HEK293 (cell line): ENCODE results near the gene CFI.

Source experiments
- CTCF ChIA-PET: fragments of 350-600 bp; formaldehyde crosslinking; extraction: SDS; loops from one replicate; lab custom pipeline; 2021; ENCODE audit warnings: antibody characterized with exemption; lab: Yijun Ruan, JAX
- POLR2A ChIA-PET: fragments of 300-600 bp; formaldehyde crosslinking; extraction: SDS; loops from one replicate; lab custom pipeline; 2020; ENCODE audit warnings: antibody characterized with exemption, inconsistent platforms; lab: Yijun Ruan, JAX
- H3K27ac ChIP-seq: fragments of 200-500 bp; sonication (Bioruptor generic); 2 replicates; pipeline ENCODE4 v1.5.1; 2014; ENCODE audit warnings: low read depth, low read length, control low read depth, inconsistent platforms; ENCODE audit errors: extremely low read depth
- H3K36me3 ChIP-seq, 2 experiments: fragments of 200-500 bp in 1 of 2; sonication (Bioruptor generic) in 1 of 2; 1 replicate in 1 of 2; 2 replicates in 1 of 2; pipeline ENCODE4 v1.5.1; 2014 to 2017; ENCODE audit warnings: inconsistent platforms in 2 of 2, low read length in 2 of 2; ENCODE audit not compliant: control insufficient read depth in 2 of 2, insufficient read depth in 1 of 2
- H3K4me1 ChIP-seq: fragments of 200-500 bp; sonication (Bioruptor generic); 2 replicates; pipeline ENCODE4 v1.5.1; 2014; ENCODE audit warnings: mild to moderate bottlenecking, low read length, inconsistent platforms; ENCODE audit not compliant: control insufficient read depth, insufficient read depth
- H3K4me3 ChIP-seq: 2 replicates; pipeline ENCODE4 v1.5.1; 2011; ENCODE audit warnings: low read depth, mild to moderate bottlenecking, control low read depth, low read length, moderate library complexity
- H3K9me3 ChIP-seq: fragments of 200-500 bp; sonication (Bioruptor generic); 2 replicates; pipeline ENCODE4 v1.5.1; 2014; ENCODE audit warnings: low read depth, low read length, inconsistent platforms; ENCODE audit not compliant: control insufficient read depth, insufficient read depth
- GLIS2 ChIP-seq: fragments of 450-650 bp; formaldehyde crosslinking; IDR thresholded peaks from 2 replicates; pipeline ENCODE4 v1.5.1; 2016; ENCODE audit warnings: missing biosample characterization, missing genetic modification characterization
- HOXA7 ChIP-seq: sonication (generic); formaldehyde crosslinking; IDR thresholded peaks from 2 replicates; pipeline ENCODE4 v1.8.1; 2022; ENCODE audit warnings: missing genetic modification reagents, borderline replicate concordance
- HOXD13 ChIP-seq: sonication (generic); formaldehyde crosslinking; IDR thresholded peaks from 2 replicates; pipeline ENCODE4 v1.8.0; 2022; ENCODE audit warnings: missing genetic modification reagents, borderline replicate concordance
- KLF10 ChIP-seq: fragments of 450-650 bp; IDR thresholded peaks from 2 replicates; pipeline ENCODE4 v1.5.1; 2018; ENCODE audit warnings: missing biosample characterization, mild to moderate bottlenecking, missing genetic modification characterization
- KLF9 ChIP-seq: fragments of 450-650 bp; formaldehyde crosslinking; IDR thresholded peaks from 2 replicates; pipeline ENCODE4 v1.5.1; 2016; ENCODE audit warnings: missing biosample characterization, missing genetic modification characterization, low read depth
- PRDM1 ChIP-seq: fragments of 450-650 bp; formaldehyde crosslinking; IDR thresholded peaks from 2 replicates; pipeline ENCODE4; 2016; ENCODE audit warnings: missing biosample characterization, missing genetic modification characterization
- ZBTB1 ChIP-seq: fragments of 450-650 bp; formaldehyde crosslinking; IDR thresholded peaks from 2 replicates; pipeline ENCODE4 v1.5.1; 2016; ENCODE audit warnings: missing biosample characterization, missing genetic modification characterization
- ZBTB48 ChIP-seq: fragments of 450-650 bp; formaldehyde crosslinking; IDR thresholded peaks from 2 replicates; pipeline ENCODE4 v1.5.1; 2016; ENCODE audit warnings: missing biosample characterization, missing genetic modification characterization
- ZFP69B ChIP-seq: fragments of 450-650 bp; formaldehyde crosslinking; IDR thresholded peaks from 2 replicates; pipeline ENCODE4 v1.5.1; 2016; ENCODE audit warnings: missing biosample characterization, missing genetic modification characterization
- ZNF132 ChIP-seq: fragments of 450-650 bp; formaldehyde crosslinking; IDR thresholded peaks from 2 replicates; pipeline ENCODE4 v1.5.1; 2017; ENCODE audit warnings: missing biosample characterization, missing genetic modification characterization, borderline replicate concordance
- ZNF155 ChIP-seq: fragments of 450-650 bp; formaldehyde crosslinking; IDR thresholded peaks from 2 replicates; pipeline ENCODE4 v1.5.1; 2016; ENCODE audit warnings: missing biosample characterization, missing genetic modification characterization
- ZNF16 ChIP-seq: fragments of 450-650 bp; formaldehyde crosslinking; IDR thresholded peaks from 2 replicates; pipeline ENCODE4 v1.5.1; 2016; ENCODE audit warnings: low read depth, missing biosample characterization, missing genetic modification characterization
- ZNF175 ChIP-seq: fragments of 450-650 bp; formaldehyde crosslinking; IDR thresholded peaks from 2 replicates; pipeline ENCODE4 v1.5.1; 2016; ENCODE audit warnings: missing biosample characterization, missing genetic modification characterization
- ZNF211 ChIP-seq: fragments of 450-650 bp; formaldehyde crosslinking; IDR thresholded peaks from 2 replicates; pipeline ENCODE4 v1.5.1; 2016; ENCODE audit warnings: low read depth, missing biosample characterization, missing genetic modification characterization
- ZNF221 ChIP-seq: fragments of 450-650 bp; formaldehyde crosslinking; IDR thresholded peaks from 2 replicates; pipeline ENCODE4 v1.5.1; 2017; ENCODE audit warnings: missing biosample characterization, missing genetic modification characterization, borderline replicate concordance
- ZNF514 ChIP-seq: fragments of 450-650 bp; formaldehyde crosslinking; IDR thresholded peaks from 2 replicates; pipeline ENCODE4 v1.5.1; 2016; ENCODE audit warnings: missing biosample characterization, missing genetic modification characterization
- ZNF530 ChIP-seq: fragments of 450-650 bp; formaldehyde crosslinking; IDR thresholded peaks from 2 replicates; pipeline ENCODE4 v1.5.1; 2016; ENCODE audit warnings: low read depth, missing biosample characterization, missing genetic modification characterization
- ZNF549 ChIP-seq: fragments of 450-650 bp; IDR thresholded peaks from 2 replicates; pipeline ENCODE4 v1.5.1; 2018; ENCODE audit warnings: missing biosample characterization, missing genetic modification characterization, mild to moderate bottlenecking, inconsistent platforms, moderate library complexity
- ZNF629 ChIP-seq: fragments of 450-650 bp; formaldehyde crosslinking; IDR thresholded peaks from 2 replicates; pipeline ENCODE4 v1.5.1; 2017; ENCODE audit warnings: missing biosample characterization, missing genetic modification characterization
- ZNF645 ChIP-seq: fragments of 450-650 bp; formaldehyde crosslinking; IDR thresholded peaks from 2 replicates; pipeline ENCODE4; 2016; ENCODE audit warnings: missing biosample characterization, missing genetic modification characterization
- ZNF830 ChIP-seq: fragments of 450-650 bp; IDR thresholded peaks from 2 replicates; pipeline ENCODE4 v1.5.0; 2018; ENCODE audit warnings: missing biosample characterization, missing genetic modification characterization, low read depth, mild to moderate bottlenecking, moderate library complexity
- ZSCAN23 ChIP-seq: fragments of 450-650 bp; formaldehyde crosslinking; IDR thresholded peaks from 2 replicates; pipeline ENCODE4 v1.5.1; 2016; ENCODE audit warnings: missing biosample characterization, missing genetic modification characterization
- ZSCAN5A ChIP-seq: fragments of 450-650 bp; formaldehyde crosslinking; IDR thresholded peaks from 2 replicates; pipeline ENCODE4 v1.5.1; 2016; ENCODE audit warnings: missing biosample characterization, missing genetic modification characterization
- TF ChIP-seq, protein P1 (sequence below): fragments of 450-650 bp; formaldehyde crosslinking; IDR thresholded peaks from 2 replicates; pipeline ENCODE4 v1.5.1; 2016; ENCODE audit warnings: missing biosample characterization, missing genetic modification characterization
- TF ChIP-seq, protein P2 (sequence below): fragments of 450-650 bp; formaldehyde crosslinking; IDR thresholded peaks from 2 replicates; pipeline ENCODE4 v1.5.1; 2016; ENCODE audit warnings: missing biosample characterization, missing genetic modification characterization
- TF ChIP-seq, protein P3 (sequence below): fragments of 450-650 bp; formaldehyde crosslinking; IDR thresholded peaks from 2 replicates; pipeline ENCODE4 v1.5.1; 2017; ENCODE audit warnings: missing biosample characterization, missing genetic modification characterization

CFI gene

GRCh38 chr4:109718759-109719158, 83.0 kb downstream of the CFI start:
- Histone ChIP-seq H3K27ac (no peak overlapping the region), H3K4me1 (no peaks in the 10 kb centered on the region), H3K36me3 (peaks cover 16 to 38% of the 10 kb centered on the region in 2 experiments), H3K4me3 (no peak overlapping the region), H3K9me3 (no peaks in the 10 kb centered on the region)
- CTCF ChIA-PET: interaction anchor here (1.0 kb wide), 1 partner anchor 15 kb away, joined by 4 read pairs; no protein-coding TSS in a partner anchor
- TF ChIP-seq ZBTB48: no peak
- TF ChIP-seq, protein P1, sequence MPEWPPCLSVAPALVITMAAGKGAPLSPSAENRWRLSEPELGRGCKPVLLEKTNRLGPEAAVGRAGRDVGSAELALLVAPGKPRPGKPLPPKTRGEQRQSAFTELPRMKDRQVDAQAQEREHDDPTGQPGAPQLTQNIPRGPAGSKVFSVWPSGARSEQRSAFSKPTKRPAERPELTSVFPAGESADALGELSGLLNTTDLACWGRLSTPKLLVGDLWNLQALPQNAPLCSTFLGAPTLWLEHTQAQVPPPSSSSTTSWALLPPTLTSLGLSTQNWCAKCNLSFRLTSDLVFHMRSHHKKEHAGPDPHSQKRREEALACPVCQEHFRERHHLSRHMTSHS (tag by site-specific recombination): no peak
- POLR2A ChIA-PET: no interaction called here

GRCh38 chr4:109713500-109713899, 88.3 kb downstream of the CFI start:
- H3K36me3 ChIP-seq: peaks cover 16 to 61% of the 10 kb centered on the region in 2 experiments
- ChIA-PET CTCF (no interaction called here), POLR2A (interaction anchor here (0.7 kb wide), 1 partner anchor 10 kb away, joined by 3 read pairs; the partner anchor contains the start of gene CASP6)
- no peak overlapping the region for H3K27ac ChIP-seq
- no peaks in the 10 kb centered on the region for H3K9me3 ChIP-seq
- no peak for TF ChIP-seq ZNF549 (tag by site-specific recombination)
- TF ChIP-seq ZNF514 (tag by site-specific recombination): no peak
- no peak for TF ChIP-seq ZSCAN23 (tag by site-specific recombination)
- TF ChIP-seq HOXD13 (CRISPR knock-in tag): no peak
- no peak for TF ChIP-seq ZSCAN5A (tag by site-specific recombination)
- TF ChIP-seq ZNF211 (tag by site-specific recombination): no peak
- no peak for TF ChIP-seq ZNF16 (tag by site-specific recombination)
- no peak for TF ChIP-seq ZBTB1 (tag by site-specific recombination)
- TF ChIP-seq ZNF645 (tag by site-specific recombination): no peak
- H3K4me1 ChIP-seq: no peaks in the 10 kb centered on the region
- H3K4me3 ChIP-seq: no peak overlapping the region

DNA sequence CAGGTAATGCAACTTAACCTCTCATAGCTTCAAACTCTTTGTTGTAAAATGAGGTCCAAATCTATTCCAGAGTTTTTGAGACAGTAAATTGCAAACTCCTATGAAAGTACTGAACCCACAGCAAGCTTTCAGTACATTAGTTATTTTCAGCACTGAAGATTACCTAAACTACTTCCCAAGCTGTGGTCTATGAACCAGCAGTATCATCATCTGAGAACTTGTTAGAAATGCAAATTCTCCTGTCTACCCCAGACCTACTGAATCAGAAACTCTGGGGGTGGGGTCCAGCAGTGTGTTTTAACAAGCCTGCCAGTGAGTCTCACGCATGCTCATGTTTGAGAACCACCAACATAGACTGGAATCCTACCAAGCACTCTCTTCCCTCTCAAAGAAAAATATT, 92.8 kb downstream of the CFI start:
- peaks cover 0 to 40% of the 10 kb centered on the region in 2 experiments; a peak in 2 of 3 replicates for H3K36me3 ChIP-seq
- H3K27ac ChIP-seq: no peak overlapping the region
- no peaks in the 10 kb centered on the region for H3K9me3 ChIP-seq
- H3K4me3 ChIP-seq: no peak overlapping the region
- ChIA-PET POLR2A (no interaction called here), CTCF (no interaction called here)
- H3K4me1 ChIP-seq: no peaks in the 10 kb centered on the region
- no peak for TF ChIP-seq ZFP69B (tag by site-specific recombination)
- TF ChIP-seq ZNF16 (tag by site-specific recombination): no peak
- no peak for TF ChIP-seq ZNF132
- no peak for TF ChIP-seq ZNF221 (tag by site-specific recombination)
- TF ChIP-seq PRDM1: no peak
- TF ChIP-seq ZNF155: no peak
- no peak for TF ChIP-seq HOXA7 (CRISPR knock-in tag)
- no peak for TF ChIP-seq KLF10 (tag by site-specific recombination)
- TF ChIP-seq GLIS2 (tag by site-specific recombination): no peak
- no peak for TF ChIP-seq ZNF830
- no peak for TF ChIP-seq ZNF629
- no peak for TF ChIP-seq ZNF175 (tag by site-specific recombination)
- TF ChIP-seq, protein P2, sequence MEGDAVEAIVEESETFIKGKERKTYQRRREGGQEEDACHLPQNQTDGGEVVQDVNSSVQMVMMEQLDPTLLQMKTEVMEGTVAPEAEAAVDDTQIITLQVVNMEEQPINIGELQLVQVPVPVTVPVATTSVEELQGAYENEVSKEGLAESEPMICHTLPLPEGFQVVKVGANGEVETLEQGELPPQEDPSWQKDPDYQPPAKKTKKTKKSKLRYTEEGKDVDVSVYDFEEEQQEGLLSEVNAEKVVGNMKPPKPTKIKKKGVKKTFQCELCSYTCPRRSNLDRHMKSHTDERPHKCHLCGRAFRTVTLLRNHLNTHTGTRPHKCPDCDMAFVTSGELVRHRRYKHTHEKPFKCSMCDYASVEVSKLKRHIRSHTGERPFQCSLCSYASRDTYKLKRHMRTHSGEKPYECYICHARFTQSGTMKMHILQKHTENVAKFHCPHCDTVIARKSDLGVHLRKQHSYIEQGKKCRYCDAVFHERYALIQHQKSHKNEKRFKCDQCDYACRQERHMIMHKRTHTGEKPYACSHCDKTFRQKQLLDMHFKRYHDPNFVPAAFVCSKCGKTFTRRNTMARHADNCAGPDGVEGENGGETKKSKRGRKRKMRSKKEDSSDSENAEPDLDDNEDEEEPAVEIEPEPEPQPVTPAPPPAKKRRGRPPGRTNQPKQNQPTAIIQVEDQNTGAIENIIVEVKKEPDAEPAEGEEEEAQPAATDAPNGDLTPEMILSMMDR: no peak
- no peak for TF ChIP-seq KLF9 (tag by site-specific recombination)
- TF ChIP-seq, protein P3, sequence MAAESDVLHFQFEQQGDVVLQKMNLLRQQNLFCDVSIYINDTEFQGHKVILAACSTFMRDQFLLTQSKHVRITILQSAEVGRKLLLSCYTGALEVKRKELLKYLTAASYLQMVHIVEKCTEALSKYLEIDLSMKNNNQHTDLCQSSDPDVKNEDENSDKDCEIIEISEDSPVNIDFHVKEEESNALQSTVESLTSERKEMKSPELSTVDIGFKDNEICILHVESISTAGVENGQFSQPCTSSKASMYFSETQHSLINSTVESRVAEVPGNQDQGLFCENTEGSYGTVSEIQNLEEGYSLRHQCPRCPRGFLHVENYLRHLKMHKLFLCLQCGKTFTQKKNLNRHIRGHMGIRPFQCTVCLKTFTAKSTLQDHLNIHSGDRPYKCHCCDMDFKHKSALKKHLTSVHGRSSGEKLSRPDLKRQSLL: no peak
- TF ChIP-seq ZNF530 (tag by site-specific recombination): no peak
